Effector memory CD4-positive, alpha-beta T cell (primary cell): ENCODE data around the gene NEIL1.
"Not testable (repeated sequence)": the region's sequence is repeated elsewhere in the genome, so short reads cannot be mapped to it uniquely, and the experiment has no call there.

Experiments used
- DNase-seq, 3 donors: peaks; one replicate each; pipeline ENCODE4 v3.0.0-alpha.2; 2020
- H3K27ac ChIP-seq: 2 replicates; pipeline ENCODE4 v1.7.0; 2013; ENCODE audit warnings: mild to moderate bottlenecking, low read length, moderate library complexity; ENCODE audit not compliant: insufficient read depth, poor library complexity, severe bottlenecking
- H3K27me3 ChIP-seq: replicated peaks from 2 replicates; pipeline ENCODE4 v1.7.0; 2013; ENCODE audit warnings: mild to moderate bottlenecking, low read length; ENCODE audit not compliant: insufficient read depth, control insufficient read depth, poor library complexity, severe bottlenecking
- H3K36me3 ChIP-seq: 2 replicates; pipeline ENCODE4 v1.7.0; 2013; ENCODE audit warnings: mild to moderate bottlenecking, low read length, moderate library complexity; ENCODE audit not compliant: control insufficient read depth, insufficient read depth
- H3K4me1 ChIP-seq: 2 replicates; pipeline ENCODE4 v1.7.0; 2013; ENCODE audit warnings: low read length, mild to moderate bottlenecking; ENCODE audit not compliant: control insufficient read depth, insufficient read depth, poor library complexity, severe bottlenecking
- H3K4me3 ChIP-seq: 2 replicates; pipeline ENCODE4 v1.7.0; 2013; ENCODE audit warnings: low read length, low read depth, mild to moderate bottlenecking; ENCODE audit not compliant: insufficient read depth, poor library complexity, severe bottlenecking
- H3K9me3 ChIP-seq: 2 replicates; pipeline ENCODE4 v1.7.0; 2013; ENCODE audit warnings: mild to moderate bottlenecking, low read length, moderate library complexity; ENCODE audit not compliant: control insufficient read depth
- total RNA-seq, 3 donors: gene quantifications; one replicate each; lab custom pipeline; 2026; lab: John Stamatoyannopoulos, UW

NEIL1 gene, protein sequence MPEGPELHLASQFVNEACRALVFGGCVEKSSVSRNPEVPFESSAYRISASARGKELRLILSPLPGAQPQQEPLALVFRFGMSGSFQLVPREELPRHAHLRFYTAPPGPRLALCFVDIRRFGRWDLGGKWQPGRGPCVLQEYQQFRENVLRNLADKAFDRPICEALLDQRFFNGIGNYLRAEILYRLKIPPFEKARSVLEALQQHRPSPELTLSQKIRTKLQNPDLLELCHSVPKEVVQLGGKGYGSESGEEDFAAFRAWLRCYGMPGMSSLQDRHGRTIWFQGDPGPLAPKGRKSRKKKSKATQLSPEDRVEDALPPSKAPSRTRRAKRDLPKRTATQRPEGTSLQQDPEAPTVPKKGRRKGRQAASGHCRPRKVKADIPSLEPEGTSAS
- 17.2 to 24.2 (median 21.3) reads per million in 3 donors for total RNA-seq

DNA sequence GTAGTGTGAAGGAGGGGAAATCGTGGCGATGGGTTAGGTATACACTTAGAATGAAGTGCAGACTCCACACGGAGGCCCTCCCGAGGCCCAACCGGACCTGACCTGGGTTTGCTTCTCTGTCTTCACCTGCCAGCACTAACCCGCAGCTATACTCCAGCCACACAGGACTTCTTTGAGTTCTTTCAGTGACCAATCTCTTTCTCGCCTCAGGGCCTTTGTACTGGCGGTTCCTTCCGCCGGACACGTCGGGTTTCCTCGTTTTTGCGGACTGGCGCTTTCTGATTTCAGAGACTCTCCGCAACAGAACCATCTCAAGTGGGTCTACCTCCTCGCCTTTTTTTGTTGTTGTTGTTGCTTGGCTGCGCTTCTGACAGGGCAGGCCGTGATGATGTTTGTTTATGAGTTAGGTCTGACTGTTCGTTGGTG lies at the start of gene NEIL1:
NEIL1 (plus strand) TSS at position 244 of the 426 bp plus-strand sequence. CDS start 1,867 bp downstream, outside the sequence.
- Histone ChIP-seq H3K4me3 (peak within 1 kb of the TSS; percentile 78), H3K36me3 (no peaks in the 10 kb centered on the region), H3K9me3 (peaks cover 14% of the 10 kb centered on the region), H3K4me1 (peaks cover 24% of the 10 kb centered on the region), H3K27ac (peak within 1 kb of the TSS; percentile 53), H3K27me3 (no peaks in the 10 kb centered on the region)
- DNase-seq, result no peak

DNA sequence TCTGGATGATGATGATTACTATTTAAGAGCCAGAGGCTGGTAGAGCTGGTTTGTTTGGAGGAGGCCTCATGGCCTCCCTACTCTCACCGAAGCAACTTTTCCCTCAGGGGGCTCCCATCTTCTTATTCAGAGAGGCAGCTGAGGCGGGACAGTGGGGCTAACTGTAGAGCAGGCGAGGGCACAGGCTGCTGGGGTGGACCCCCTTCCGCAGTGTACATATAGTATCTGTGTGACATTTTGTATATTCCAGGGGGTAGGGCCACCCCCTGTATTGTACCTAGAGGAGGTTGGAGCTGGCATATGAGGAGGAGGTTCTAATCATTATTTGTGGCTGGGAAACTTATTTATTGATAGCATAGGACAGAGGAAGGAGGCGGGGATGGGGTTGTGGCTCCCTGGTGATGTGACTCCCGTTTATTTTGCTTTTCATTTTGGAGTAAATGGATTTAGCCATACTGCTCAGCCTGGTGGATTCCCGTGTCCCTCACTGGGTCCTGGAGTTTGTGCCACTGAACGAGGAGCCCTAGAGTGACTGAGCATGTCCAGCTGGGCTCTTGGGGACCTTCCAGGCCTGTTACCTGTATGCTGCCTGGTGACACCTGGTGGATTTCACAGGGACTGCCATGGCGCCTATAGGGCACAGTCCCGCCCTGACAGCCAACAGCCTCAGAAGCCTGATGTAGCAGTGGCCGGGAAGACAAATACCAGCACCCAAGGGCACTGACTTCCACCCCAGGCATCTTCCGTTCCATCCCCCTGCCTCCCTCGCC lies 48.1 kb upstream of the NEIL1 start:
- not testable (repeated sequence) for H3K9me3 ChIP-seq, H3K36me3 ChIP-seq, H3K27me3 ChIP-seq, H3K4me1 ChIP-seq, DNase-seq, H3K4me3 ChIP-seq, H3K27ac ChIP-seq

DNA sequence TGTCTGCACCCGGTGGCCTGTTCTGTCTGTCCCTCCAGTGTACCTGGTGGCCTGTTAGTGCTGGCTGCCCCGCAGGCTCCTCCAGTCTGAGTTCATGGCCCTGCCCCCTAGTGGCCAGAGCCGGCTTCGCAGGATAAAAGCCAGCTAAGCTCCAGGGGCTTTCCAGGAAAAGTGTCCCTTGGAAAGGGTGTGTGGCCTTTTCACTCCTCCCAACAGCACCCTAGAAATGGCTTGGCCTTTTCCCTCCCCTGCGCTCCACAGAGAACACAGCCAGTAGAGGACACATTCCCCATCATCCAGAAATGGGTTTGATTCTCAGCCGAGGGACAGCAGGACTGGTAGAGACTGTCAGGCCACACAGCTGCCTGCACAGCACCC lies 47.5 kb upstream of the NEIL1 start:
- H3K27ac ChIP-seq, H3K27me3 ChIP-seq: not testable (repeated sequence)
- DNase-seq, result peak; percentile 19 to 47 (median 38)

DNA sequence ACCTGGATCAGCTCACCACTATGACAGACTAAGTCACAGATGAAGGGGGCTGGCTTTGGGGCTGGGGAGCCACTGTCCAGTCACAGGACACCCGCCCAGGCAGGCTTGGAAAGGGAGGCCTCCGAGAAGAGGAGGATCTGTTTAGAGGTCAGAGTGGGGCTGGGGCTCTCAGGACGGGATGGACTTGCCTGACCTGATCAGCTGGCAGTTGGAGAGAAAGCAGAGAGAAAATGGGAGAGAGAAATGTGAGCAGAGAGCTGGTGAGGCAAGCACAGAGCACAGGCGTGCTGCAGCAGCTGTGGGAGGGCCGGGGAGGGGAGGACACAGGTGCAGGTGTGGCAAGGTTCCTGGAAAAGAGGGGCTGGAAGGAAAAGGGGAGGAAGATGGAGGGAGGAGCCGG lies 46.8 kb upstream of the NEIL1 start:
- not testable (repeated sequence) for H3K4me1 ChIP-seq, H3K27ac ChIP-seq, H3K27me3 ChIP-seq, H3K9me3 ChIP-seq, H3K4me3 ChIP-seq, H3K36me3 ChIP-seq, DNase-seq

More for the DNA sequence above, 47.5 kb upstream of the NEIL1 start:
- not testable (repeated sequence) for H3K4me3 ChIP-seq, H3K4me1 ChIP-seq, H3K36me3 ChIP-seq, H3K9me3 ChIP-seq

DNA sequence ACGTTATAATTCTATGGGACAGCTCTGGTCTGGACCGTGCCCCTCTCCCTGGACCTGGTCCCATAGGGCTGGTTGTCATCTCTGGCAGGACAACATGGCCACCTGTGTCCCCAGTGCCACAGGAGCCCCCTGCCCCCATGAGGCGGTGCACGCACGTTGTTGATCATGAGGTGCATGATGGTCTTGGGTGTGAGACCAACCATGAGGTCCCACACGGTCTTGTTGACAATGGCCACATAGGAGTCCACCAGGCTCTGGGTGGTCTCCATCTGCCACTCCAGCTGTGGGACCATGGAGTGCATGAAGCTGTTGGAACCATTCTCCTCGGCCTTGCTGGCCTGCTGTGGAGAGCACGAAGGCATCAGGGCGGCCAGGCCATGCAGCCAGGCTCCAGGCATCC lies 44.5 kb upstream of the NEIL1 start:
- no peak overlapping the region for H3K27ac ChIP-seq
- H3K9me3 ChIP-seq, result no peaks in the 10 kb centered on the region
- H3K27me3 ChIP-seq, result no peaks in the 10 kb centered on the region
- no peak for DNase-seq
- H3K4me3 ChIP-seq, result no peak overlapping the region
- no peaks in the 10 kb centered on the region for H3K36me3 ChIP-seq
- H3K4me1 ChIP-seq, result no peaks in the 10 kb centered on the region

DNA sequence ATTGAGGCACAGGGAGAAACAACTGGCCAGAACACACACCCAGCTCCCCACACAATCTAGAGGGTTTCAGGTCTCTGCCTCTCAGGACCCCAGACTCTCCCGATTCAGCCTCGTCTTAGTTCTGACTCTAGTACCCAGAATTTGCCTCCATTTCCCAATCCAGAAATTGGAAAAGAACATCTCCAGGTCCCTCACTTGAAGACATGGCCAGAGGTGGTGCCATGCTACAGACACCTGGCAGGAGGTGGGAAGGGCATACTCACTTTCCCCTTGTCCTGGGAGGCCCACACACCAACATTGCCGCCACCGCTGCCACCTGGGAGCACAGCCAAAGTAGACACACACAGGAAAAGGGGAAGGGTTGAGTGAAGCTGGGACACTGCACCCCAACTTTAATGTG lies 44.1 kb upstream of the NEIL1 start:
- not testable (repeated sequence) for H3K9me3 ChIP-seq, H3K27me3 ChIP-seq, H3K27ac ChIP-seq, H3K4me1 ChIP-seq, H3K4me3 ChIP-seq, DNase-seq, H3K36me3 ChIP-seq

DNA sequence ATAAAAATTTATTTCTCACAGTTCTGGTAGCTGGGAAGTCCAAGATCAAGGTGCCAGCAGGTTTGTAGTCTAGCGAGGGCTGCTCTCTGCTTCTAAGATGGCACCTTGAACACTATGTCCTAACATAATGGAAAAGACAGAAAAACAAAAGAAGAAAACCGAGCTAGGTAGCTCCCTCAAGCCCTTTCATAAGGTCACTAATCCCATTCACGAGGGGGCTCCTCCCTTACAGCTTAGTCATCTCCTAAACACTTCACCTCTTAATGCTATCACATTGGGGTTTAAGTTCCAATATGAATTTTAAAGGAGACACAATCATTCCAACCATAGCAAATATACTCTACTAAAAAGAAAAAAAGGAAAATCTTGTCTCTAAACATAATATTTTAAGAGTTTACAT lies 40.7 kb upstream of the NEIL1 start:
- no peaks in the 10 kb centered on the region for H3K9me3 ChIP-seq
- H3K27me3 ChIP-seq, result no peaks in the 10 kb centered on the region
- DNase-seq, result no peak
- H3K4me1 ChIP-seq, result no peaks in the 10 kb centered on the region
- H3K27ac ChIP-seq, result no peak overlapping the region
- H3K4me3 ChIP-seq, result no peak overlapping the region
- H3K36me3 ChIP-seq, result no peaks in the 10 kb centered on the region

DNA sequence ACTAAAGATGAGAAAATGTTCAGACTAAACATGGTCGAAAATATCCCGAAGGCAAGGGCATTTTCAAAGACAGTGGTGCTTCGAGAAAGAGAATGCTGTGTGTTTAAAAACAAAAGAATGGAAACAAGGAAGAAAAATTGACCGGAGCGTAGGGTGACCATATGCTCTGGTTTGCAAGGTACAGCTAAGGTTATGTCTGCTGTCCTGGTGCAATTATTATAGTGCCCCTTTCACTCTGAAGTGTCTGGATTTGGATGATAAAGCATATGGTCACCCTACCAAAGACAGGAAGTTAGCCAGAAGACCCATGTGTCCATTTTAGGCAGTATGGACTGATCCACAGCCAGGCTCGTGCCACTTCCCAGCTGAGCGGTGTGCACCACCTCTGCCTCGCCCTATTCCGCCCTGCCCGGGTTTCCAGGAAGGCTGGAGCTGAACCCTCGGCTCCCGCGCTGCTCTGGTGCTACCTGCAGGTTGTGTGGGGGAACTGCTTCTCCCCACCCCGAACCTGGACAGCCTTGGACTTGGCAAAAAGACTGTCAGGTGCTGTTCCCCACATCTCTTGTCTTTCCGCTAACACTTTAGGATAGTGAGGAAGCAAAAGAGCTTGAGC lies 39.0 kb upstream of the NEIL1 start:
- no peak for DNase-seq
- Histone ChIP-seq H3K27me3 (no peaks in the 10 kb centered on the region), H3K27ac (no peak overlapping the region), H3K9me3 (no peaks in the 10 kb centered on the region), H3K4me3 (no peak overlapping the region), H3K4me1 (no peaks in the 10 kb centered on the region), H3K36me3 (no peaks in the 10 kb centered on the region)

DNA sequence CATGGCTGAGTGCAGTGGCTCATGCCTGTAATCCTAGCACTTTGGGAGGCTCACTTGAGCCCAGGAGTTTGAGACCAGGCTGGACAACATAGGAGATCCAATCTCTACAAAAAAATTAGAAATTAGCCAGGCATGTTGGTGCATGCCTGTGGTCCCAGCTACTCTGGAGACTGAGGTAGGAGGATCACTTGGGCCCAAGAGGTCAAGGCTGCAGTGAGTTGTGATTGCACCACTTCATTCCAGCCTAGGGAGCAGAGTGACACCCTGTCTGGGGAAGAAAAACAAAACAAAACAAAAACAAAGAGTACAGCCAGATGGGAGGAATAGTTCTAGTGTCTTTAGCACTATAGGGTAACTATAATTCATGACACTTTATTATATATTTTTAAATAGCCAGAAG lies 37.1 kb upstream of the NEIL1 start:
- Histone ChIP-seq H3K4me1 (no peaks in the 10 kb centered on the region), H3K4me3 (no peak overlapping the region), H3K27ac (no peak overlapping the region), H3K36me3 (no peaks in the 10 kb centered on the region), H3K27me3 (no peaks in the 10 kb centered on the region), H3K9me3 (no peaks in the 10 kb centered on the region)
- no peak for DNase-seq

DNA sequence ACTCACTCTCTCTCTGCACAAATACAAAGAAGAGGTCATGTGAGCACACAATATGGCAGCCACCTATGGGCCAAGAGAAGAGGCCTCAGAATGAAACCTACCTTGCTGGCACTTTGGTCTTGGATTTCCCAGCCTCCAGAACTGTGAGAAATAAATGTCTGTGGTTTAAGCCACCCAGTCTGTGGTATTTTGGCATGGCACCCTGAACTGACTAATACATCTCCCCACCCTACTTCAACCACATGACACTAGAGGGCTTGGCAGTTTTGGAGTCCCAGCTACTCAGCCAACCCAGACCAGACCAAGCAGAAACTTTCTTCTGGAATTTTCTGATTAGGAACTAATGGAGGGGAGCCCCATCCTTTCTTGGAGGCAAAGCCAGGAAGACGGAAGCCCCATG lies 34.3 kb upstream of the NEIL1 start:
- H3K27ac ChIP-seq, H3K27me3 ChIP-seq, H3K4me3 ChIP-seq, DNase-seq, H3K36me3 ChIP-seq, H3K9me3 ChIP-seq, H3K4me1 ChIP-seq: not testable (repeated sequence)
